Epithelial cell of esophagus (primary cell): ENCODE data around the gene FAM13C.
A peak's percentile ranks its signal among the peaks of the same experiment; 100 is the strongest.

ENCODE experiments used
- DNase-seq: peaks from one replicate; pipeline ENCODE4 v3.0.0; 2010; ENCODE audit warnings: low read depth
- H3K4me3 ChIP-seq: 2 replicates; pipeline ENCODE4 v1.5.1; 2011; ENCODE audit warnings: mild to moderate bottlenecking, low read length, control low read depth
- TF ChIP-seq, protein P1 (sequence below): IDR thresholded peaks from 2 replicates; pipeline ENCODE4 v1.5.1; 2011; ENCODE audit warnings: low read depth, mild to moderate bottlenecking, low read length, control low read depth, inconsistent platforms; ENCODE audit not compliant: insufficient read depth; ENCODE audit errors: missing control alignments

The FAM13C gene

DNA sequence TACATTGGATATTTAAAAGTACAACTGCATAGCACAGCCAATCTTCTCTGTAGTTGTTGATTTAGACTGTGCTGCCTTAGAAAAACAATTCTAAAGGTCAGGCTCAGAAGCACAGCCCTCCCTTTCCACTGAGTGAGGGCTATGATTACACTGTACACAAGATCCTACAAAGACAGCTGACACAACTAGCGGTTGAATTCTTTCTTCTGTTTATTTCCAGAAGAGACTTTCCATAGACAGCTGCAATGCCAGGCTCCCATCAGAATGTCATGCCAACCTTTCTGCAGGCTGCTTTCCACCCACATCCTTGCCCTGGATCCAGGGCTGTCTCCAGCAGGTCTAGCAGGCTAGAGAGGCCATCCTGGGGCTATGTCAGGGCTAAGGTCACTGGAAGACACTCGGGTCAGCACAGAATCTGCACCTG is 39.3 kb downstream of the FAM13C start:
- no peak for DNase-seq
- TF ChIP-seq, protein P1, sequence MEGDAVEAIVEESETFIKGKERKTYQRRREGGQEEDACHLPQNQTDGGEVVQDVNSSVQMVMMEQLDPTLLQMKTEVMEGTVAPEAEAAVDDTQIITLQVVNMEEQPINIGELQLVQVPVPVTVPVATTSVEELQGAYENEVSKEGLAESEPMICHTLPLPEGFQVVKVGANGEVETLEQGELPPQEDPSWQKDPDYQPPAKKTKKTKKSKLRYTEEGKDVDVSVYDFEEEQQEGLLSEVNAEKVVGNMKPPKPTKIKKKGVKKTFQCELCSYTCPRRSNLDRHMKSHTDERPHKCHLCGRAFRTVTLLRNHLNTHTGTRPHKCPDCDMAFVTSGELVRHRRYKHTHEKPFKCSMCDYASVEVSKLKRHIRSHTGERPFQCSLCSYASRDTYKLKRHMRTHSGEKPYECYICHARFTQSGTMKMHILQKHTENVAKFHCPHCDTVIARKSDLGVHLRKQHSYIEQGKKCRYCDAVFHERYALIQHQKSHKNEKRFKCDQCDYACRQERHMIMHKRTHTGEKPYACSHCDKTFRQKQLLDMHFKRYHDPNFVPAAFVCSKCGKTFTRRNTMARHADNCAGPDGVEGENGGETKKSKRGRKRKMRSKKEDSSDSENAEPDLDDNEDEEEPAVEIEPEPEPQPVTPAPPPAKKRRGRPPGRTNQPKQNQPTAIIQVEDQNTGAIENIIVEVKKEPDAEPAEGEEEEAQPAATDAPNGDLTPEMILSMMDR: no peak
- no peak overlapping the region for H3K4me3 ChIP-seq

DNA sequence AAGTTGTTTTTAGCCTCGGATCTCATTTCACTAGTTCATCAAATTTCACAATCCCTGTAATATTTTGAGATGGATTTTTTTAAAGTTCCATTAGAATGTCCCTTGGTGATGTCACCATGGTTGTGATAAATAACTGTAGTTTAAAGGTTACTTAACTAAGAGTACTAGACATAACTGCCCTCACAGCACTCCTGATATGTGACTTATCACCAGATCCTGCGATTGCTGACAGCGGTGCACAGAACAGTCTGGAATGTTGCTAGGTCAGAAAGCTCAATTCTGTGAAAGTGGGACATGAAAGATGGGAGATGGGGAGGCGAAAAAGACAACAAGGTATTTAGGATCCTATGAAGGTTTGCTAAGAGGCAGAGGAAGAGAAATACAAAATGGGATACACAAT is 40.2 kb downstream of the FAM13C start:
- TF ChIP-seq, protein P1: no peak
- DNase-seq: no peak
- no peak overlapping the region for H3K4me3 ChIP-seq

DNA sequence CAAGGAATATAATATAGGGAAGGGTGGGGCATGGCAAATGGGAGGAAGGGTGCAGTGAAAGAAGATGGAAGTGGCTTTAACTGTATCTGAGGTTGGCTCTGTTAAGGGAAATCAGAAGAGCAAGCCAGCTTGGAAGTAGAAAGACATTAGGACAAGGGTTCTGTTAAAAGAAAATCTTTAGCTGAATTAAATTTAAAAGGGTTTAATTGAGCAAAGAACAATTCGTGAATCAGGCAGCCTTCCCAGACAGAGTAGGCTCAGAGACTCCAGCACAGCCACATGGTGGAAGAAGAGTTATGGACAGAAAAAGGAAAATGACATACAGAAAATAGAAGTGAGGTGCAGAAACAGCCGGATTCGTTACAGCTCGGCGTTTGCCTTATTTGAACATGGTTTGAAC is 42.0 kb downstream of the FAM13C start:
- TF ChIP-seq, protein P1: no peak
- no peak overlapping the region for H3K4me3 ChIP-seq
- DNase-seq: no peak

DNA sequence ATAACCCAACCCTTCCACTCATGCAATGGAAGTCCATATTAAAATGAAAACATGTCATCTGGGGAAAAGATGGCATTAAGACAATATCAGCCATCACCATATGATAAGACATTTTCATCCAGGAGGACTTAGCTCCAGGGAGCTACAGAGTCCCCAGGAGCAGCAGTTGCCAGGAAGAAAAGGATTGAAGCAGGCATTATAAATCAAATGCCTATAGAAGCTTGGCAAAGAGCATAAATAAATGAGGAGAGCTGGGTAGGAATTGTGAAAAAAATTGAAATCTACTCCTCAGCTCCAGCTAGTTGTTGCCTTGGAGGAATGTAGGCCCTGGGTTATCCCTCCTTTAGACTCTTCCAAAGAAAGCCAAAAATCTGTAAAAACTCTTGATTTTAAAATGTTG is 42.5 kb downstream of the FAM13C start:
- no peak overlapping the region for H3K4me3 ChIP-seq
- TF ChIP-seq, protein P1: no peak
- peak; percentile 6 for DNase-seq

DNA sequence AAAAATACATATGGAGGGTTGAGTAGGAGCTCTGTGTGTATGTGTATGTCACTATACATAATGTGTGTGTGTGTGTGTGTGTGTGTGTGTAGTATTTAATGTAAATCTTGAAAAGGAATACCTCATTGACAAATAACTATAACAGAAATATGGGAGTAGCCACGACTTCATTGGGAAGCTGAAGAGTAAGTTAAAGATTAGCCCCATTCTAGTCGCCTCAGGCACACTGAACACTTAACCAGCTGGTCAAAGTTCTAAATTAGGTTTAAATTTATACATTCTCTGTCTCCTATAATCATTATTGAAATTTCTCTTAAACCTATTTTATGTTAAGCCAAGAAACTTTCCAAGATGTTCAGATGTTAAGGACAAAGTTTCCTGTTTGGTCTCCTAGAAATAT is 45.3 kb downstream of the FAM13C start:
- TF ChIP-seq, protein P1: no peak
- H3K4me3 ChIP-seq: no peak overlapping the region
- no peak for DNase-seq

DNA sequence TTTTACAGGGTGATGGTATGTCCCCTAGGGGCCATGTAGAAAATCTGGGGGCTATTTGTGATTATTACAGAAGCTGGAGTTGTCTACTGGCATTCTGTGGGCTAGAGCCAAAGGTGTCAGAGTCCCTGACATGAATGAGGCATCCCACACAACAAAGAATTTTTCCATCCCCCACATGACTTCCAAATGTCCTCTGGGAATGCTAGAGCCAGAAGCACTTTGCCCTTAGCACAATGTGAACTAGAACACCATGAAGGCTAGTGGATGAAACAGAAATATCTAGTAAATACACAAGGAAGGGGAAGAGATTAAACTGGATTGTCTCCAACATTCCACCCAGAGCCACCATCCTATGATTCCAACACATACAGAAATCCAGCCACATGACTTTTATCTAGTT is 46.9 kb downstream of the FAM13C start:
- TF ChIP-seq, protein P1: no peak
- DNase-seq: no peak
- H3K4me3 ChIP-seq: no peak overlapping the region

DNA sequence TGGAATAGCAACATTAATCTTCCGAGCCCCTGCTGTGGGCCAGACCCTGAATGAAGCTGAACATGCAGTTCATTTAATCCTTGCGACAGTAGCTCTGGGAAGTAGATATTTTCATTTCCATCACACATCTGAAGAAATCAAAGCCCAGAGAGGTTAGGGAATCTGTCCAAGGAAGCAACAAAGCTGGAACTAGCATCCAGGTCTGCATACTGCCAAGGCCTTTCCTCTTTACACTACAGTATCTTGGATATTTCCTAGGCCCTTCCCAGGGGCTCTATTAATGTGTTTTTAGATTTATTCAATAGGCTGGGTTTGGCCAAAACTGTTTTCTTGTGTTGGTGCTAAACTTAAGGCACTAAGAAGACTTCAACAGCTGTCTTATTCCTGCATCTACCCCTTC is 48.1 kb downstream of the FAM13C start:
- TF ChIP-seq, protein P1: no peak
- no peak for DNase-seq
- no peak overlapping the region for H3K4me3 ChIP-seq
